Measurements from ENCODE around the gene VSTM2B.

GRCh38 chr19:29484876-29485275 lies 40.9 kb upstream of the VSTM2B start:
- TF ChIP-seq EZH2 (optimal IDR thresholded peaks at IDR 0.05; ENCODE audit: low read depth, low read length), result no peak
- TF ChIP-seq CTCF (IDR thresholded peaks at IDR 0.05; ENCODE audit: low read length), result no peak
- TF ChIP-seq EZH2phosphoT487 (IDR thresholded peaks at IDR 0.05; ENCODE audit: low read length), result no peak
